ENCODE results near the gene XIST.
"Not testable (repeated sequence)": the region's sequence is repeated elsewhere in the genome, so short reads cannot be mapped to it uniquely, and the experiment has no call there.

Gene XIST

DNA sequence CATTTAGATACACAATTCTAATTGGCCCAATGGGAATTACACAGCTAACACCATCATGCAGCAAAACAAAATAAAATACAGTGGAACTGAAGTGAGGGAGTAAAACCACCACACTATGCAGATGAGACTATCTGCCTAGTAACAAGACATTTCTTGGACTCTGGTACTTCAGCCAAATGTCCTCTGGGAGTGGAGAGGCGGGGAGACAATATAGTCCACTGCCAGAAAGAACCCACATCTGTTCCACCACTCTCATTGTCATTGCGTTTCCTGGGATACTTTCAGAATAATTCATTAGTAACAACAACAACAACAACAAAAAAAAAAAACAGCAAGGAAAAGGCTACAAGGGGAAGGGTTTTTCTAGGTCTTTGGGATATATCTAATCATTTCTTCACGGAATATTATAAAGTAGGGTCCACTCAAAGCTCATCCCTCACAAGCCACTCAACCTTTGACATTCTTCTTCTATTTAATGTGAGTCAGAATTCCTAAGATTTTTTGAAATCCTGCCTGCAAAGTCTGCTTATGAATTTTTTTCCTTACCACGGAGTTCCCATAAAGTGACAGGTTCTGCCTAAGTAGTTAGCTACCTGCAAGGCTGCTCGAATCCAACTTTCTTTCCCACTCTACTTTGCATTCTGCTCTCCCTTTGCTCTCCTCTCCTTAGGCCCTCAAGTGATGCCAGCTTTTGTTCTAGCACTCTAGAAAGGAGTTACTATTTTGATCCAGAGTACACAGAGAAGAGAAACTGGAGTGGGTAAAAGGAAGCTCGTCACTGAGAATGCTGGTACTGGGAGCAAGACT, 34.9 kb downstream of the XIST start:
- TF ChIP-seq, protein P1, sequence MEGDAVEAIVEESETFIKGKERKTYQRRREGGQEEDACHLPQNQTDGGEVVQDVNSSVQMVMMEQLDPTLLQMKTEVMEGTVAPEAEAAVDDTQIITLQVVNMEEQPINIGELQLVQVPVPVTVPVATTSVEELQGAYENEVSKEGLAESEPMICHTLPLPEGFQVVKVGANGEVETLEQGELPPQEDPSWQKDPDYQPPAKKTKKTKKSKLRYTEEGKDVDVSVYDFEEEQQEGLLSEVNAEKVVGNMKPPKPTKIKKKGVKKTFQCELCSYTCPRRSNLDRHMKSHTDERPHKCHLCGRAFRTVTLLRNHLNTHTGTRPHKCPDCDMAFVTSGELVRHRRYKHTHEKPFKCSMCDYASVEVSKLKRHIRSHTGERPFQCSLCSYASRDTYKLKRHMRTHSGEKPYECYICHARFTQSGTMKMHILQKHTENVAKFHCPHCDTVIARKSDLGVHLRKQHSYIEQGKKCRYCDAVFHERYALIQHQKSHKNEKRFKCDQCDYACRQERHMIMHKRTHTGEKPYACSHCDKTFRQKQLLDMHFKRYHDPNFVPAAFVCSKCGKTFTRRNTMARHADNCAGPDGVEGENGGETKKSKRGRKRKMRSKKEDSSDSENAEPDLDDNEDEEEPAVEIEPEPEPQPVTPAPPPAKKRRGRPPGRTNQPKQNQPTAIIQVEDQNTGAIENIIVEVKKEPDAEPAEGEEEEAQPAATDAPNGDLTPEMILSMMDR (IDR thresholded peaks at IDR 0.05; ENCODE audit: low read depth, low read length, missing control alignments) = no peak
- H3K4me3 ChIP-seq (replicated peaks; ENCODE audit: low read depth, low read length) = no peak overlapping the region
- no peak for DNase-seq (ENCODE audit: extremely low read depth, low read depth)

DNA sequence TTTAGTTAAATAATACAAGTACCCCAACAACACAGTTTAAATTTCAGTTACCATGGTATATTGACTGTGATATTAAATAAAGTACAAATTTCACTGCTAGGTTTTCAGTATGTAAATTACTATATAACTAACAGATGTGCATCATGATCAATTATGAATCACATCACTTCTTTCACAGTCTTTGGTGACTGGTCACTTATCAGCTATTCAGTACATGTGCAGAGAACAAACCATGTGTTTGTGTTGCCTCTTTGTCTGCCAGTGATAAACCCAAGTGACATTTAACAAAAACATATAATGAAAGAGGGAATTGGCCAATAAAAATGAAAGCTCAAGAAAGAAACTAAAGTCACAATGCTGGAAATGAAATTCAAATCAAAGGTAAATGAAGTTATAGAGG, 40.3 kb downstream of the XIST start:
- DNase-seq (ENCODE audit: extremely low read depth, low read depth) = no peak
- TF ChIP-seq, protein P1 (IDR thresholded peaks at IDR 0.05; ENCODE audit: low read depth, low read length, missing control alignments) = no peak

DNA sequence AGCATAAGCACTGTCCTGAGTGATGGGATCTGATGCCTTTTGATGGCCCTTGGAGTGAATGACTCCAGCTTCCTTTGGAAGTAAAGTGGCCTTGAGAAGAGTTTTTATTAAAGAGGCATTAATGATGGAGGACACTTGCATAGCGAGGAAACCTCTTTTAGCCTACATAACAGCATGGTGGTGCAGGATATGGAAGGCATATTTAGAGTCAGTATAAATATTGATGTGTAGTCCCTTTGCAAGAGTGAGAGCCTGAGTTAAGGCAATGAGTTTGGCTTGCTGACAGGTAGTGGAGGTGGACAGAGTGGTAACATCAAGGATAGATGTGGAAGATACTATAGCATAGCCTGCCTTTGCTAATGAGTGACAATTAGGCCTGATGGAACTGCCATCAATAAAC, 48.4 kb downstream of the XIST start:
- H3K4me3 ChIP-seq (replicated peaks; ENCODE audit: low read depth, low read length); DNase-seq (ENCODE audit: extremely low read depth, low read depth): not testable (repeated sequence)

More for the DNA sequence above, 40.3 kb downstream of the XIST start:
- no peak overlapping the region for H3K4me3 ChIP-seq (replicated peaks; ENCODE audit: low read depth, low read length)

GRCh38 chrX:73799888-73800287, 52.6 kb downstream of the XIST start:
- H3K4me3 ChIP-seq (replicated peaks; ENCODE audit: low read depth, low read length) = no peak overlapping the region
- DNase-seq (ENCODE audit: extremely low read depth, low read depth) = no peak
- TF ChIP-seq, protein P1 (IDR thresholded peaks at IDR 0.05; ENCODE audit: low read depth, low read length, missing control alignments) = no peak

DNA sequence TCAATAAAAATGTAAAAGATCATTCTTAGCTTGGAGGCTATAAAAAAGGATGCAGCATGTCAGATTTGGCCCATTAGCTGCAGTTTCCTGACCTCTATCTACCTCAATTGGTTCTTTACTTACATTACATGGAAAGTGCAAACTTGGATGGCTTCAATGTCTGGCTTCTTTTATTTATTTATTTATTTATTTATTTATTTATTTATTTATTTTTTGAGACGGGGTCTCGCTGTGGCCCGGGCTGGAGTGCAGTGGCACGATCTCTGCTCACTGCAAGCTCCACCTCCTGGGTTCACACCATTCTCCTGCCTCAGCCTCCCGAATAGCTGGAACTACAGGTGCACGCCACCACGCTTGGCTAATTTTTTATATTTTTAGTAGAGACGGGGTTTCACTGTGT, 60.0 kb downstream of the XIST start:
- not testable (repeated sequence) for DNase-seq (ENCODE audit: extremely low read depth, low read depth); H3K4me3 ChIP-seq (replicated peaks; ENCODE audit: low read depth, low read length)

- DNase-seq (ENCODE audit: extremely low read depth, low read depth) = no peak
- H3K4me3 ChIP-seq (replicated peaks; ENCODE audit: low read depth, low read length) = no peak overlapping the region
- TF ChIP-seq, protein P1 (IDR thresholded peaks at IDR 0.05; ENCODE audit: low read depth, low read length, missing control alignments) = no peak
Observed at GRCh38 chrX:73785493-73785892, 67.0 kb downstream of the XIST start.
